ENCODE data around the gene XPO6.

Gene XPO6

DNA sequence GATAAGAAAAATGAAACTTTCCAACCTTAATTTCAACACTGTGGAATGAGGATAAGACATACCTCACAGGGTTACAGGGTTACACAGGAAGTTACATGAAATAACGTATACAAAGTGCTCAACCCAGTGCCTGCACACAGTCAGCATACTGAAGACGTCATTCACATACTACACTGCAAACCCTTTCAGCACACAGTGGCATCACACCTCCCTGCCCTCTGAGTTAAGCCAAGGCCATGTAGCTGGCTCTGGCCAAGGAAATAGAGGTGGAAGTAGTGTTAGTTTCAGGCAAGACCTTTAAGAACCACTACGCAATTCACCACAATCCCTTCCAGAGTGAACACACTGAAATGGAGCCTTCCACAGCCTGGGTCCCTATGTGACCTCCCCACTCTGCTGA, 101.7 kb downstream of the XPO6 start:
- DNase-seq = peak; percentile 74

DNA sequence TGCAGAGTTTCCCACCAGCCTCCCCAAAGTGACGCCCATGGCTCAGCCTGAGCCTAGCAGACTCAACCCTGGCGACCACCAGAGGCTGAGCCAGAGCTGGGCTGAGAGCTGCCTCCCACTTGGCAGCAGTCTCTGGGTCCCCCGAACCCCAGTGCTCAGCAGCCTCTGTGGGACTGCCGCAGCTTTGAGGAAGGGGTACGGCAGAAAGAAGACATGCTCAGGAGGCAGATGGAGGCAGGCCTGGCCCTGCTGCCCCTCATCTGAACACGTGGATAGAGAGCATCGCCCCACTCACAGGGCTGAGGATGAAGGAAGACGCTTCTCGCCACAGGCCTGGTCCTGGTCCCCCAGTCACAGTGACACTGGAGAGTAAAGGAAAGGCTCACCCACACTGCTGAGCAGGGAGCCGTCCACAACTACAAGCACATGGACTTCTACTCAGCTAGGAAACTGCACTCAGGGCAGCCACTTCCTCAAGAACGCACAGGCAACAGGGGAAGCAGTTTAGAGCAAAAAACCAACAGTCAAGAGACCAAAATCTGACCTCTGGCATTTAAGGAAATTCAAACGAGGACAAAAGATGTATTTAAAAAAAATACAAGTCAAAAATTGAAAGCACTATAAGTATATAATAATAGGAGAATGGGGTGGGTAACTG, 103.0 kb downstream of the XPO6 start:
- DNase-seq = peak; percentile 34

DNA sequence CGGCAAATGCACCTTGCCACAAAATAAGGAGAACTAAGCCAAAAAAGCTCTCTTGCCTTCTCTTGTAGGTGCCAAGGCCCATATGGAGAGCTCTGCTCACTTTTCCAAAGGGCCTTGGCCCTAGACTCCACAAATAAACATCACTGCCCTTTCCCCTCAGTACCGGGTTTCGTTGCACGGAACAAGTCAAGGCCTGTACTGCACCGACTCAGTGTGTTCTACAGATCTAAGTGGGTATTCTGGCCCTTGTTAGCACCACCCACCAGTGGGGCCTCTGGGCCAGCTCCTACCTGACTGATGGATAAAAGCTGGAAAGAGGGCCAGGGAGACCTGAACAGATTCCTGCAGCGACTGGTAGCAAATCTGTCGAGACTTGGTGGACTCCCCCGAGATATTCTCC, 104.5 kb downstream of the XPO6 start:
- no peak for DNase-seq

DNA sequence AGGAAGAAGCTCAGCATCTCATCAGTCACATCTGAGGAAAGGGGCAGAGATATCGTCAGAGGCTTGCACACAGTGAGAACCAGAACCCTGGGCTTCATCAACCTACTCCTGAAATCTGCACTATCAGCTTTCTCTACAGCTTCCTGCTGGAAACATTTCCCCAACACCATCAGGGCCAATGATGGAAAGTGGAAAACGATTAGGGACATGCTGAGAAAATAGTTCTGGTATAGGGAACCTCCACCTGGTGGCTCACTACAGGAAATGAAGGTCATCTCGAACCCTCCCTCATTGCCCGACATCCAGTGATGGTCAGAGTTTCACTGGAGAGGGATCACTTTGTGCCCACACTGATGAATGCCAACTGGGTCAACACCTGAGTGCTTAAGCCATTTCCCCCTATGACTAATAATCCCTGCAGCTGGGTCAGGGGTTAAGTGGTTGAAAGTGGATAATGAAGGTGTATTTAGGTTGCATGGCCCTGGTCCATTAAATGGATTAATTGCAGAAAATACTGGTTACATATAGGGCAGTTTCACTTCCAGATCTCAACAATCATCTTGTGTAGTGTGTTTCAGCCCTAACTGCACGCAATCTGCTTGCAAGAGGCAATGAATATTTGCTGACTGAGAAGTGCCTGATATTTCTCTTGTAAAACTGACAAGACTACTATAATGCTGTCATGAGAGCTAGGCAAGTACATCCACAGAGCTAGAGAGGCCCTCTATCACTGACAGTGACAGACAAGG, 105.1 kb downstream of the XPO6 start:
- DNase-seq = no peak

DNA sequence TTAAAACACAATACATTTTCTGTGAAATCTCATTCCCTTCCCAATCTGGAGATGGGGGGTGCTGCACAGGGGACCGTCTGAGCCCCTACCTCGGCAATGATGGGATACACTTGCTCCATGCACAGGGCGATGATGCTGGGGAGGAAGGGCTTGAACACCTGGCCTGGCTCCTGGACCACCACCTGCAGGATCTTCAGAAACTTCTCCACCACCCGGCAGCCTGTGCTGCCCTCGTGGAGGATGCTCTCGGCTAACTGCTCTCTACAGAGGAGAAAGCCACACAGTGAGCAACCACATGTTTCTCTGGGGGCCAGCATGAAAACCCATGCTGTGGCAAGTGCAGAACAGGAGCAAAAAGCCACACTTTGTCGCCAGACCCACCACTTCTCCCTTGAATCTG, 105.8 kb downstream of the XPO6 start:
- DNase-seq = no peak

DNA sequence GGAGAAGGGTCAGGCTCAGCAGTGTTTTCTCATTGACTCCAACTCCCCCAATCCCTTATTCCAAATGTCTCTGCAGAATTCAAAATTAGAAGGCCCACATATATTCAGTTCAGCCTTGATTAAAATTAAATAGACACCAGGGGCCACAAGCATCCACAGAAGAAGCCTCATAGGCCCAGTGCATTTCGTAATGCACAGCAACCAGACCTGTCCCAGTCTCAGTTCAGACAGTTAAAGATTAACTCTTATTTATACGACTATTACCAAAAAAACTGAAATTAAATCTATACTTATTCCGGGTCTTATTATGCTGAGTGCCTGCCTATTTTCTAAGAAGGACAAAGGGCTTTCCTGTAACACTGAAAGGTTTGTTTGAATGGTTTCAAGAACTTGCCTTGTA, 106.5 kb downstream of the XPO6 start:
- DNase-seq = no peak

DNA sequence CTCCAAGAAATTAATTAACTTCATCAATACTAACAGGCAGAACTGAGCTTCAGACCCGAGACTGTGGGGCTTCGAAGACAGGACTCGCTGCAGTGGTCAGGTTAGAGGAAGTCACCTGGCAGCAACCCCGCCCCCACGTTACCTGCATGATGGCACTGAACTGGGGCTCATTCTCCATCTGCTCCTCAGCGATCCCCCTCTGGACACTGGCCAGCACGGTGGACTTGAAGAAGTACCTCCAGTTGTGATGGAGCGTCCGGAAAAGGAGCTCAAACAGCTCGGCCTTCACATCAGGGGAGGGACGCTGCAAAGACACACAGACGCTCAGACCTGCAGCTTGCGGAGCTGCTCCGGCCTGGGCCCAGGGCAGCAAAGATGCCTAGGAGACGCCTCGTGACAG, 107.4 kb downstream of the XPO6 start:
- no peak for DNase-seq

DNA sequence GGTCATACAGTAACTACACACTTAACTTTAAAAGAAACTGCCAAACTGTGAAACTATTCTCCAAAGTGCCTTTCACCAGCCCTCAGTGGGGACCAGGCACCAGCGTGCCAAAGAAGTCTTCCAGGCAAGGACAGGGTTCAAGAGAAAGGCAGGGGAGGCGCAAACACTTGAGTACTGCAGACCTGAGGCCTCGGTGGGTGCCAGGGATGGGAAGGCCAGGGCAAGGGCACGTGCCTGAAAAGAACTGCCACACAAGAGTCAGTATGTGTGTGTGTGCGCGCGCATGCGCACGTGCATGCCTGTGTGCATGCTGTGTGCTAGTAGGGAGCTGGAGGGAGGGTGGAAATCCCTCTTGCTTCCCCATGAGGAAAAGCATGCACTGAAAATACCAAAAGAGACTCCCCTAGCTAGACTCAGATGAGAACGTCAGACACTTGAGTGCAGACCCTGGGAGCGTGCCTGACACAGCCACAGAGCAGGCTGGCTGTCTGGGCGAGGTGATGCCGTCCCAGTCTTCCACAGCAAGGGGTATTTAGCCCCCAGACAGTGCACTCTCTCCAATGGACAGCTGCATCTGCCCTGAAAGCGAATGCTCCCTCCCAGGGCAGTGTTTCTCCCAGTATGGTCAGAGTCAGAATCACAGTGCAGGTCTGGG, 108.1 kb downstream of the XPO6 start:
- no peak for DNase-seq

DNA sequence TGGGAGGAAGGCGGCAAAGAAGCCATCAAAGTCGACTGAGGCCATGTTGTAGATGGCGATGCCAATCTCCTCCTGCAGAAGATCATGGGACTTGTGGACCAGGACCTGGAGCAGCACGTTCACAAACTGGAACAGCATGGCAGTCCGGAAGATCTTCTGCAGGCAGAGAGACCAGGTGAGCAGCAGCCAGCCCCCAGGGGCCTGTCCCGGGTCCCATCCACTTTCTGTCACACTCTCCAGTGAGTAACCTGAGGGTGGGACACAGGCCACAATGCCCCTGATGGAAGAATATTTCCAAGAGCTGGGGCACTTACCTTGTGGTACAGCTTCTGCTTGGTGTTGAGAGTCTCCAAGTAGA, 110.3 kb downstream of the XPO6 start:
- no peak for DNase-seq

DNA sequence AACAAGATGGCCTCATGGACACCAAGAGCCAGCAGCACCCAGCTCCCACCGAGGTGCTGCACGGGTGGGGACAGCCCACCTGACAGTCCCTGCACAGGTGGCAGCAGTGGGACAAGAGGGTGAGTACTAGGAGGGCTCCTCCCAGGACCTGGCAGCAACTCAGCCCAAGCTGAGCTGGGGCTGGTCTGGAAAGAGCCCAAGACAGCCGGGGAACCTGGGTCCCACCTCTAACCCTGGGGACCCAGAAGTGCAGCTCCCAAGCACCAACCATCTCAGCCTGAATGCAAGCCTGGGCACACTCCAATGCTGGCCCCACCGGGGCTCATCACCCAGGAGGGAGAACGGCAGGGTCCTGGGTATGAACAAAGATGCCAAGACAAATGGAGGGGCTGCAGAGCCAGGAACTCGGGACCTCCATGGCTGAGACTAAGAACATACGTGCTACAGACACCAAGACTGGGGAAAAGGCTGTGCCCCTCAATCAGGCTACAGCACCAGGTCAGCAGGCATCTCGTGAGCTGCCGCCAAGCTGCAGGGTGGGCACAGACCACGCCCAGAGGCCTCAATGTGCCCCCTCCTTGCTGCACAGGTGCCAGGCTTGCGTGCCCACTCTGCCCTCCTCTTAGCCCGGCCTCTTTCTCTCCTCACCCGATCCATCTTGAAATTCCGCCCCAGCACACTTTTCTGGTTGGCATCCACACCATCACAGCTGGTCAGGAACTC, 110.8 kb downstream of the XPO6 start:
- DNase-seq = no peak

DNA sequence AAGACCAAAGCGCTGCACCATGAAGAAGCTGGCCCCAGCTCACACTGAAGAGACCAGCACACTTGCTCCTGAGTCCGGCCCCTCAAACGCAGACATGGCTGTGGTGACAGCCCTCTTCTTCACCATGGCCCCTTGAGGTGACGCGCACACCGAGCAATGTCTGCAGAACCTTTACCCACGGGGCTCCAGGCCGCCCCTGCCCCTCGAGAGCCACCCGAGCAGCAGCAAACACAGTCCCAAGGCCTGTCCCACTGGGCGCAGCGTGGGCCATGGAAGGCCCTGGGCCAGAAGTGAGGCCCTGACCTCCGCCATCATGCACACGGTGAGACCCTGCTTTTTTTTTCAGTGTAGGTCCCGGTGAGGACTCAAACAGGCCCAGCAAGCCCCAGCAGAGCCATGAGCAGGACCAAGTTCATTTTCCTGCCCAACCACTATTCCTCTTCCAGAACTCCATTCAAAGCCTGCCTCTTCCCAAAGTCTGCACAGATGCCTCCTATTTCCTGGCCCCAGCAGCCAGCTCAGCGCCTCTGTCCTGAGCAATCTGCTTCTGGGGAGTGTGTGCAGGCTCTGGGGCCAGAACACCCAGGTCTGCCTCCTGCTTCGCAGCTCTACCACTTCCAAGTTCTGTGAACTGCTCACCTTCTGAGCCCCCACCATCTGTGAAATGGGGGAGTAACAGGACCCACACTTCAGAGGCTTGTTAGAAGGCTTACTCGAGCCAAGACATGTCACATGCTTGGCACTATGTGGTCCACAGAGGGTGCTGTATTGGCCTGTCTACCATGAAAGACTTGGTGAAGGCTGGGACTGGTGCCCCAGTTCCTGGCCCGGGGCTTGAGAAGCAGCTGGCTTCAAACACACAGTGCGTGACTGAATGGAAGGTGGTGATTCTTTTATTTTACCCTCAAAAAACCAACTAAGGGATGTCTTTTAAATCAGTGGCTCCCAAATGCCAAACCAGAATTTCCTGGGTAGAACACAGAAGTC, 112.5 kb downstream of the XPO6 start:
- DNase-seq = no peak

DNA sequence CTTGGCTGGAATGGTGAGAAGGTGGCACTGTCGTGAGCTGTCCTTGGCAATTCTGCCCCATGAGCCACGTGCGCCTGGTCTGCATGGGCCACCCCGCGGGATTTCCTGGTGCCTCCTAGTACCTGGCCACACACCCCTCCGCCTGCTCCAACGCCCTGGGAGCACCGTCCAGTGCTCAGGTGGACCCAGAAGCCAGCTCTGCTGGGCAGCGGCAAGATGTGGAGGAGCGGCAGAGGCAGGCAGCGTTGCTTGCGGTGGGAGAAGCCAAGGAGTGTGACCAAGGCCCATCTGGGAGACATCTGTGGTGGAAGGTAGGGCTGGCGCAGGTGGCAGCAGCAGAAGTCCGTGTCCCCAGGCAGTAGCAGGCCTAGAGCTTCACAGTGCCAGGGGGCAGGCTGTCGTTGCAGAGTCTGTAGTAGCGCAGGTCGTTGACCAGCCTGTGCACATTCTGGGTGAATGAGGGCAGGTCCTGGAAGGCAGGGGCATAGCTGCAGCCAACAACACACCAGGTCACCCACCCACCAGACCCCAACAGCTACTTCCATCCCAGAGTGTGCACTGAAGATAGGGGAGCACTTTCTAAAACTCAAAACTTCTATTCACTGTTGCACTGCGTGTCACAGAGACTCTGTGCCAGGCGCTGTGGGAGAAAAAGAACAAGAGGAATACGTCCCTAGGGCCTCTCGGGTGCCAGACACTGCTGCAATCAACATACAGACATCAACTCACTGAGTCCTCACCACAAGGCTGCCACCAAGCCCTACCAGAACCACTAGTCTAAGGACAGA, 113.4 kb downstream of the XPO6 start:
- DNase-seq = no peak

DNA sequence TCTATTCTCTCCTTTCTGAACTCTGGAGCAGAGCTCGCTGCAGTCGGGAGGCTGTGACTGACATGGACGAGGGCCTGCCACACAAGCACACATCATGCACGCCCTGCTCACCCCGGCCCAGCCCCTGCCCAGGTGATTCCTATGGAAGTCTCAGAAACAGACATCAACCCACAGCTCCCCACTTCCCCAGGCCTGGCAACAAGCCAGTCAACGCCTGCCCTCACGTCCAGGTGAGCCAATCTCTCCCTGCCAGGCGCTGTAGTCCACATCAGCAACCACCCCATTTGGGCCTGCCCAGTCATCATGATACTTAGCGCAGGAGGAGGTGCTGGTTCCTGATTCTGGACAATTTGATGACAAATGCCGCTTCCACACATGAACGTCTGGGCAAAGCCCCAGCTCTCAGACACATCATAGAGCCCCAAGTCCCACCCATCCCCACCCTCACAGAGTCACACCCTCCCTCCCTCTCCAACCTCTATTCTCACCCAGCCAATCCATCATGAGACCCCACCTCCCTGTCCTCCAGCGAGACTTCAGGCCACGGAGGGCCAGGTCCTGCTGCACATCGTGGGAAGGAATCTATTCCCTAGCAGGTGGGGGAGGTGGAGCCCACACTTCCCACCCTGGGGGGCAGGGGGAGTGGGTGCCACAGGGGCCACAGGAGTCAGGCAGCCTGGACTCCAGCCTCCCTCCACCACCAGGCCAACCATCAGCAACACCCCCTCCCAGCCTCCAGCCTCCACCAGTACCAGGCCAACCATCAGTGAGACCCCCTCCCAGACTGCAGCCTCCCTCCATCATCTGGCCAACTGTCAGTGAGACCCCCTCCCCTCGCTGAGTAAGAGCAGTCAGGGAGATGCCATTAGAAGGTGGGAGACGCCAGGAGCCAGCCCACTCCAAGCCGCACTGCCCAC, 114.5 kb downstream of the XPO6 start:
- no peak for DNase-seq

DNA sequence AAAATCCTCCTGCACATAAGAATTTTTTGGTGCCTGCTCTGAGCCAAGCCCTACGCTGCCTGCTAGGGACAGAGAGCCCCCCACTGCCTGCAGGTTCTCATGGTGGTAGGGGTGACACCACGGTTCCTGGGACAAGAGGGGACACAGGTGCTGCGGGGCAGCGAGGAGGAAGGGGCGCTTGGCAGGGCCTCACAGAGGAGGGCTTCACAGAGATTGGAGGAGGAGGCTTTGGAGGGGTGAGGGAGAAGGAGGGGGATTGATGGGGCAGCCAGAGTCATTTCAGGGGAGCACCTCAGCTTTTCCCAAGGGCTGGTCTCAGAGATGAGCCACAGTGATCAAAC, 118.4 kb downstream of the XPO6 start:
- no peak for DNase-seq

DNA sequence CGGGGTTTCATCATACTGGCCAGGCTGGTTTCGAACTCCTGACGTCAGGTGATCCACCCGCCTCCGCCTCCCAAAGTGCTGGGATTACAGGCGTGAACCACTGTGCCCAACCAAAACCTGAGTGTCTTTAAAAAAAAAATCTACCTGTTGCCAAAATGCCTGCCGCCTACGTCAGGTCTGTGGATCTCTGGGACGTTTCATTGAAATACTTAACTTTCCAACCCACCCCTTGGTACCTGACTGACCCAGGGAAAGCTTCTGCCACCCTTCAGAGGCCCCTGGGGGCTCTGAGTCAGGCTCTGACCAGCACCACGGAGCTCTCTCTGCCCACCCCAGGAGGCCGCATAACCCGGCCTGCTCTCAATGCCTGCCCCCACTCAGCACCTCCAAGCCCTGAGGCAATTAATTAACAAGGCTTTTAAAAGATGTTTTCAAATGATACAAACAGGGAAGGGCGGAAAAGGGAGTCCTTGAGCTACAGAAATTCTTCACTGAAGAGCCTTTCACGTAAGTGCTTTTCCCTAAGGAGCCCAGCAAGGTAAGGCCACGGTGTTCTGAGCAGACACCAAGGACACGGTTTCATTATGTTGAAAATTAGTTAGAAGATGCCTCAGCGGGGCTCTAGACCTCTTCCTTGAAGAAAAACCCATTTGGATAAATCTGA, 118.9 kb downstream of the XPO6 start:
- DNase-seq = no peak

DNA sequence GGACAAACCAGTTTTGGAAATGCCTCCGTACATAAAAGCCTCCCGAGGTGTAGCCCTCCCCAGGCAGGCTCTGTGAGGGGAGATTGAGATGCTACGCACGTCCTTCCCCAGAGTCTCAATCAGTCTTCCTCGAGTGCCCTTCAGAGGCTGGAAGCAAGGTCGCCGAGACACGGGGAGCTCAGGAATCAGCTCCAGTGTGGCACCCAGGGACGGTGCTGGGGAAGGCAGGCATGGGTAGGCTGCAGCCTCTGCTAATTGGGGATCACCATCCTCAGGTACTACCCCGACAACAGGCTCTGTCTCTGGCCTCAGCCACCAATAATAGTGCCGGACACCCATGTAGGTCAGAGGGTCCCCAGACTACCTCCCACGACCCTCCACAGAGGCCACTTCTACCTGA, 120.1 kb downstream of the XPO6 start:
- no peak for DNase-seq

DNA sequence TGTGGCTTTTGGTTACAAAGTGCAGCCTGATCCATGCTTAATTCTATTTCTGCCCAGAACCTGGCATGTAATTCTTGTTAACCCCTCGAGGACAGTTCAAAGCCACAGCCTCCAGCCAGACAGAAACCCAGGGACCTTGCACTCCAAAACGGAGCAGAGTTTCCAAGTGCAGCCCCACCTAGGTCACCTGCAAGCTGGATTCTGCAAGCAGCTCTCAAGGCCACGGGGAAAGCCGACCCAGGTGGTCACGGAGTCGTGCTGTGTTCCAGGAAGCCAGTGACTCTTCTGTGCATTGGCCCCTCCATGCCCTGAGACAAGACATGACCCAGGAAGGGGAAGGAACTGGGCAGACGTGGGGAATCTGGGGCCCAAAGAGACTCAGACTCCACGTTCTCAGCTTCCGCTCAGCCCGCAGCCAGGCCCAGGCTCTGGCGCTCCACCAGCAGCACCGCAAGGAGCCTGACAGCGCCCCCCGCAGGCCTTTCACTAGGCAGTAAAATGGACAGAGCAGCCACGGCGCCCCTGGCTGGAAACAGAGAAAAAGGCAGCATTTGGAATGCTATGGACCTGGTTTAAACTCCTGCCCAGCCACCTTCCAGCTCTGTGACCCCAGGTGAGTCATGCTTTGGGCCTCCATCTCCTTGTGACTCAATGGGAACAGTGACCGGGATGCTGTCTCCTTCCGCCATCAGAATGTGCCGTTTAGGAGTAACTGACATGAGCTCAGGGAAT, 121.0 kb downstream of the XPO6 start:
- DNase-seq = no peak

DNA sequence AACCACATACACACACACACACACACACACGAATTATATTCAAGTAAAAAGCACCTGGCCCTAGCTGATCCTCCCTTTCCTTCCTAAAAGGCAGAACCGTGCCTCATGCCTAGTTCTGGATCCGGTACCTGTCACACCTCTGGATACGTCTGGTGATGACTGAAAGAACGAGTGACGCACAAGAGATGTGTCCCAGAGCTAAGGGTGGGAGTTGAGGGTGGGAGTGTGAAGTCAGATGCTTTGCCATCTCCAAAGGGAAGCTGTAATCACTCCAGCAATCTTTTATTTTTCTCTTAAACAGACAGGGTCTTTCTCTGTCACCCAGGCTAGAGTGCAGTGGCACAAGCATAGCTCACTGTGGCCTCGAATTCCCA, 121.8 kb downstream of the XPO6 start:
- no peak for DNase-seq

DNA sequence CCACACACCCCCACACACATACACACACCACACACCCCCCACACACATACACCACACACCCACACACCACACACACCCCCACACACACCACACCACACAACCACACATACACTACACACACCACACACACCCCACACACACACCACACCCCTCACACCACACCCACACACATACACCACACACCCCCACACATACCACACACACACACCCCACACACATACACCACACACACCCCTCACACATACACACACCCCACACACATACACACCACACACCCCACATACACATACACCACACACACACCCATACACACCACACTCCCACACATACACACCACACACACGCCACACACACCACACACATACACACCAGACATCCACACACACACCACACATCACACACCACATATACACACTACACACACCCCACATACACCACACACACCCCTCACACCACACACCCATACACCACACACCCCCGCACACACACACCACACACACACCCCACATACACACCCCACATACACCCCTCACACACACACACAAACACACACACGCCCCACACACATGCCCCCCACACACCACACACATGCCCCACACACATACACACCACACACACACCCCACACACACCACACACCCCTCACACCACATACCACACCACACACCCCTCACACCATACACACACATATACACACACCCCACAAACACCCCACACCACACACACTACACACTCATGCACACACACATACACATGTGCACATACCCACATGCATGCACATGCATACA, 122.4 kb downstream of the XPO6 start:
- no peak for DNase-seq

All from GF-D8 (cell line).